Neutrophil (primary cell): ENCODE data around the gene EML6.
A peak's percentile ranks its signal among the peaks of the same experiment; 100 is the strongest.

Experiments
- H3K27ac ChIP-seq: fragments of 200-600 bp; sonication (generic); 2 replicates; pipeline ENCODE4 v1.5.1; 2016; ENCODE audit warnings: mild to moderate bottlenecking, moderate library complexity
- H3K27me3 ChIP-seq: fragments of 200-600 bp; sonication (generic); 2 replicates; pipeline ENCODE4 v1.6.0; 2016; ENCODE audit warnings: mild to moderate bottlenecking
- H3K36me3 ChIP-seq: fragments of 200-600 bp; sonication (generic); 2 replicates; pipeline ENCODE4 v1.5.1; 2017
- H3K4me1 ChIP-seq, 2 experiments: fragments of 200-600 bp in 1 of 2; sonication (generic) in 1 of 2; 1 replicate in 1 of 2; 2 replicates in 1 of 2; pipeline versions ENCODE4 v1.5.1 to v1.6.1; 2013 to 2016; ENCODE audit warnings: low read depth in 1 of 2, low read length in 1 of 2, mild to moderate bottlenecking in 1 of 2, moderate library complexity in 1 of 2; ENCODE audit not compliant: control insufficient read depth in 1 of 2, insufficient read depth in 1 of 2
- H3K4me3 ChIP-seq, 2 experiments: fragments of 200-600 bp in 1 of 2; sonication (generic) in 1 of 2; 1 replicate in 1 of 2; 2 replicates in 1 of 2; pipeline ENCODE4 v1.5.1; 2013 to 2016; ENCODE audit warnings: low read depth in 1 of 2, low read length in 1 of 2, mild to moderate bottlenecking in 1 of 2, moderate library complexity in 1 of 2
- H3K9me3 ChIP-seq: fragments of 200-600 bp; sonication (generic); 2 replicates; pipeline ENCODE4 v1.5.1; 2016
- TF ChIP-seq, protein P1 (sequence below): fragments of 200-600 bp; sonication (generic); IDR thresholded peaks from 2 replicates; pipeline ENCODE4 v1.5.1; 2016; ENCODE audit warnings: antibody characterized with exemption

EML6 gene

DNA sequence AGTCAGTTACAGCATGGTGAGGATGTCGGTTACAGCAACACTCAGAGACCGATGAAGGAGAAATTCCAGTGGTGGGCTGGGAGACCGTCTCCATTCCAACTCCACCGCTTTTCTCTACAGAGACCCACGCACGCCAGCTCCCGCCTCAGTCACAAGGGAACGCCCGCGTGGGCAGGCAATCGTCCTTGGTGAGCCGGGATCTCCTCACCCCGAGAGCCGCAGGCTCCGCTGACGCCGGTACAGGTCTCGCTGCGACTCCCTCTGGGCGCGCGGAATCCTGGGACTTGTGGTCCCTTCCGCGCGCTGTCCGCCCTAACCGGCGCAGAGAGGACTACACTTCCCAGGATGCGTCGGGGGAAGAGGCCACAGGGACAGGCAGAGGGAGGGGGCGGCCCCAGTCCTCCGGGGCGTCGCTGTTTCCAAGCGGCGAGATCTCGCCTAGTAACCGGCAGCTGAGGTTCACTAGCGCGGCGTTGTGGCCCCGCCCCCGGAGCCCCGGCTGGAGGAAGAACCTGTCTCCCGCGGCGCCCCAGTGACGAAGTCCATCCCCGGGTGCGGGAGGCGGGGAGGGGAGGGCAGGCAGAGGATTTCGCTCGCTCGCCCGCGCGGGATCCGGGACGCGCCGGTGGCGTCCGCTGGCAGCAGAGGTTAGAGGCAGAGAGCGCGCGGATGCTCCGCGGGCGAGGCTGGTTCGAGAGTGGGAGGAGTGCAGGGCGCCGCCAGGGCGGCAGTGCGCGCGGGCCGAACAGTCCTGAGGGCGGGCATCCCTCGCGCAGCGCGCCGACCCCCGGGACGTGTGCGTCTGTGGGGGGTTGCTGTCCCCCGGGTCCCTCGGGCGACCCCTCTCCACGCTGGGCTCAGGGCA is at the start of gene EML6:
EML6 (plus strand) TSS at position 532 of the 865 bp plus-strand sequence. CDS start 1,400 bp downstream, outside the sequence.
- TF ChIP-seq, protein P1, sequence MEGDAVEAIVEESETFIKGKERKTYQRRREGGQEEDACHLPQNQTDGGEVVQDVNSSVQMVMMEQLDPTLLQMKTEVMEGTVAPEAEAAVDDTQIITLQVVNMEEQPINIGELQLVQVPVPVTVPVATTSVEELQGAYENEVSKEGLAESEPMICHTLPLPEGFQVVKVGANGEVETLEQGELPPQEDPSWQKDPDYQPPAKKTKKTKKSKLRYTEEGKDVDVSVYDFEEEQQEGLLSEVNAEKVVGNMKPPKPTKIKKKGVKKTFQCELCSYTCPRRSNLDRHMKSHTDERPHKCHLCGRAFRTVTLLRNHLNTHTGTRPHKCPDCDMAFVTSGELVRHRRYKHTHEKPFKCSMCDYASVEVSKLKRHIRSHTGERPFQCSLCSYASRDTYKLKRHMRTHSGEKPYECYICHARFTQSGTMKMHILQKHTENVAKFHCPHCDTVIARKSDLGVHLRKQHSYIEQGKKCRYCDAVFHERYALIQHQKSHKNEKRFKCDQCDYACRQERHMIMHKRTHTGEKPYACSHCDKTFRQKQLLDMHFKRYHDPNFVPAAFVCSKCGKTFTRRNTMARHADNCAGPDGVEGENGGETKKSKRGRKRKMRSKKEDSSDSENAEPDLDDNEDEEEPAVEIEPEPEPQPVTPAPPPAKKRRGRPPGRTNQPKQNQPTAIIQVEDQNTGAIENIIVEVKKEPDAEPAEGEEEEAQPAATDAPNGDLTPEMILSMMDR, result peak; percentile 54
- H3K27ac ChIP-seq, result peak within 1 kb of the TSS; percentile 69

DNA sequence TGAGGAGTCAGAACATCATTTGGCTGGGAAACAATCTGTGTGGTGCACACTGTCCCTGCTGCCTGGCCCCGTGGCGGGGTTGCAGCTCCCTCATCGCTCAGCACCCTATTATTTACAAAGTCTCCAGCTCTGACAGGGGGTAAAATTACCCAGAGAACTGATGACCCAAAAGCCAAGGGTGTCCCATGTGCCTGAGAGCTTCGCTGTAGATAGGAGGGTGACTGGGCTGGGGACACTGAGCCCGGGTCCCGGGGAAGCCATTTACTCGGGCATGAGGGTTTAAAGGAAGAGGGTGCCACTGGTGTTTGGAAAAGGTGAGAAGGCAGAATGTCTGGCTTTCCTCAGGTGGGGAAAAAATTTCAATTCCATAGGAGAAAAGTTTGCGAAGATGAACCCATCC is 48.2 kb upstream of the EML6 start:
- Histone ChIP-seq H3K9me3 (no peaks in the 10 kb centered on the region), H3K4me3 (no peak overlapping the region), H3K4me1 (peaks cover 20 to 29% of the 10 kb centered on the region in 2 experiments), H3K27ac (no peak overlapping the region), H3K36me3 (peaks cover 5% of the 10 kb centered on the region), H3K27me3 (no peaks in the 10 kb centered on the region)
- TF ChIP-seq, protein P1, result no peak

More for the DNA sequence above, at the start of gene EML6:
- Histone ChIP-seq H3K4me3 (peak within 1 kb of the TSS; percentile 76 to 97), H3K27me3 (peaks cover 76% of the 10 kb centered on the region), H3K9me3 (no peaks in the 10 kb centered on the region), H3K36me3 (no peaks in the 10 kb centered on the region), H3K4me1 (peaks cover 16 to 22% of the 10 kb centered on the region in 2 experiments)

DNA sequence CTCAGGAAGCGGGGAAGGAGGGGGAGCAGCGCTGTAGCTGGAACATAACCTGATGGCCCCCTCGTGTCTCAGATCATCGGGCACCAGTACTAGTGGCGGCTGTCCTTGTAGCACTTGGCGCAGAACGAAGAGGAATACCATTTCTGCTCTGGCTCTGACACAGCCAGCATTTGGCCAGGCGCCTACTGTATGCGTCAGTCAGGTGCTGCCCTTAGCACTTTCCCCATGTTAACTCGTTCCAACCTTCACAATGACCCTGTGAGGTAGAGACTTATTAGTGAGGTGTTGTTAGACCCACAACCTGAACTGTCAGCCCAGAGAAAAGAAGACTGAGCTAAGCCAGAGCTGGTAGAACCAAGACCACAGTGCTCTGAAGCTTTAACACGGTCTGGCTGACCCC is 47.7 kb upstream of the EML6 start:
- Histone ChIP-seq H3K4me3 (no peak overlapping the region), H3K27ac (no peak overlapping the region), H3K27me3 (no peaks in the 10 kb centered on the region), H3K4me1 (peaks cover 23 to 30% of the 10 kb centered on the region in 2 experiments), H3K36me3 (peaks cover under 1% of the 10 kb centered on the region), H3K9me3 (no peaks in the 10 kb centered on the region)
- TF ChIP-seq, protein P1, result no peak

DNA sequence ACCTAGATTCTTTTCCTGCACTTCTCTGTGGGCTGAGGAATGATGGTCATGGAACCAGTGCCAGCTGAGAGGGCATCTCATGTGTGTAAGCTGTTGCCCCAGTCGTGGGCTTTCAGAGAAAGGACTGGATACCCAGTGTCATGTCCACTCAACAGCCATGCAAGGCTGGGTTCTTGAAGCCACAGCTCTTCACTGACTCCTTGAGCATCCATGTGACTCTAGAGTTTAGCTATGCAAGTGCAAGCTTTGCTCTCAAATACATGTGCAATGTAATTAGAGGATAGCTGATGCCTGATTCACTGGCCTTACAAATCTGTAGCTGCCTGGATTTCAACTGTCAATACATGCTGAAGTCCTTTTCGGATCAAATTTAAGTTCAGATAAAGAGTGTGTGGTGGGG is 46.8 kb upstream of the EML6 start:
- Histone ChIP-seq H3K27me3 (no peaks in the 10 kb centered on the region), H3K9me3 (no peaks in the 10 kb centered on the region), H3K4me1 (peaks cover 28 to 37% of the 10 kb centered on the region in 2 experiments), H3K36me3 (no peaks in the 10 kb centered on the region), H3K27ac (no peak overlapping the region), H3K4me3 (no peak overlapping the region)
- TF ChIP-seq, protein P1, result no peak

DNA sequence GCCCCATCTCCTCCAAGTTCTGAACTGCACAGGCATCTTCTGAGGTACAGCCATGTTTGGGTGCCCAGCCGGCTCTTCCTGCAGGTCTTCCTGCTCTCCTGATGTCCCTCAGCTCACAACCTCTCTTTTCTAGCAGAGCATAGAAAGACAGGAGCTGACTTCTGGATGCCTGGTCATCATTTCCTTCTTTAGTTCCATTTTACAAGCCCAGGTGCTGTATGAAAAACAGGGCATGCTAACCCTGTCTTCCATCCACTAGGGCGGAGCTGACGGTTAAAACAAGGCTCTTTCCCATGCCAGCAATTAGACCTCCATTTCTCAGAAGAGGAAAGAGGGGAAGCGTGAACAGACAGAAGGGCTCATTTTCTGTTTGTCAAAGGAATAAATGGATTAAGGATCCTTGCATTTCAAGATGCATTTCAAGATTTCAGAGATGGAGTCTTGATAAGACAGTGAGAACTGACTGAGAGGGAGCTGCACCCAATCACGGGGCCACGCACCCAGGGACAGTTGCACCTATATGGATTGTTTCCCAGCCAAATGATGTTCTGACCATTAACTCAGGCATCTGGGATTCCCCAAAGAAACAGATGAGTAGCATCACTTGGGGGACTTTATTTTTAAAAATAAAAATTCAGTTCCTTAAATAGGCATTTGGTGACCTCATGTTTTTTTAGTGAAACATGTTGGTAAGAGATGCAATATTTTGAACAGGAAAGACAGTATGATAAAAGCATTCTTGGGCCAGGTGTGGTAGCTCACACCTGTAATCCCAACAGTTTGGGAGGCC is 45.8 kb upstream of the EML6 start:
- TF ChIP-seq, protein P1, result no peak
- Histone ChIP-seq H3K4me3 (no peak overlapping the region), H3K27me3 (no peaks in the 10 kb centered on the region), H3K4me1 (peaks cover 20 to 31% of the 10 kb centered on the region in 2 experiments), H3K9me3 (no peaks in the 10 kb centered on the region), H3K27ac (no peak overlapping the region), H3K36me3 (no peaks in the 10 kb centered on the region)
